Endodermal cell (in vitro differentiated cells): ENCODE data around the gene CWC25. TPM values are rescaled to one million over a fixed set of nuclear protein-coding genes. Genes with fewer than 3 reads are reported as not detected.

ENCODE experiments used
- DNase-seq: peaks from one replicate; pipeline ENCODE4 v3.0.0-alpha.2; 2017
- H3K27ac ChIP-seq: 2 replicates; pipeline ENCODE4 v1.5.1; 2013; ENCODE audit warnings: mild to moderate bottlenecking, low read depth, low read length, moderate library complexity
- H3K27me3 ChIP-seq: 2 replicates; pipeline ENCODE4 v1.6.1; 2013; ENCODE audit warnings: mild to moderate bottlenecking, low read length, moderate library complexity; ENCODE audit not compliant: insufficient read depth, control insufficient read depth, poor library complexity, severe bottlenecking
- H3K36me3 ChIP-seq: 2 replicates; pipeline ENCODE4 v1.7.0; 2013; ENCODE audit warnings: mild to moderate bottlenecking, low read length, moderate library complexity; ENCODE audit not compliant: control insufficient read depth, insufficient read depth
- H3K4me1 ChIP-seq: one replicate; pipeline ENCODE4 v1.7.0; 2013; ENCODE audit warnings: low read length; ENCODE audit not compliant: control insufficient read depth, insufficient read depth
- H3K4me3 ChIP-seq: 2 replicates; pipeline ENCODE4 v1.5.1; 2013; ENCODE audit warnings: mild to moderate bottlenecking, low read length, moderate library complexity
- H3K9ac ChIP-seq: 2 replicates; pipeline ENCODE4 v1.6.1; 2013; ENCODE audit warnings: mild to moderate bottlenecking, low read length, moderate library complexity; ENCODE audit not compliant: poor library complexity, severe bottlenecking; ENCODE audit errors: extremely low read depth
- H3K9me3 ChIP-seq: 2 replicates; pipeline ENCODE4 v1.6.1; 2013; ENCODE audit warnings: mild to moderate bottlenecking, low read length, moderate library complexity; ENCODE audit not compliant: control insufficient read depth
- H3K27ac Mint-ChIP-seq: 2 replicates; pipeline ENCODE4 v1.8.0; 2020; ENCODE audit warnings: mixed read lengths
- H3K27me3 Mint-ChIP-seq: 2 replicates; pipeline ENCODE4 v1.8.0; 2021; ENCODE audit warnings: mild to moderate bottlenecking, mixed read lengths; ENCODE audit not compliant: insufficient read depth
- H3K36me3 Mint-ChIP-seq: 2 replicates; pipeline ENCODE4 v1.8.0; 2020; ENCODE audit warnings: low read depth, mixed read lengths
- H3K4me1 Mint-ChIP-seq: 2 replicates; pipeline ENCODE4 v1.8.0; 2020; ENCODE audit warnings: mixed read lengths
- H3K4me3 Mint-ChIP-seq: 2 replicates; pipeline ENCODE4 v1.8.0; 2020; ENCODE audit warnings: mild to moderate bottlenecking, moderate library complexity, mixed read lengths
- H3K9me3 Mint-ChIP-seq: 2 replicates; pipeline ENCODE4 v1.8.0; 2020; ENCODE audit warnings: mild to moderate bottlenecking, mixed read lengths
- CTCF ChIP-seq: fragments of 200-600 bp; sonication (generic); conservative IDR thresholded peaks from 2 replicates; pipeline ENCODE4 v1.5.0; 2021; ENCODE audit warnings: antibody characterized with exemption, mild to moderate bottlenecking
- WGBS, 2 experiments: methylation state at CpG; one replicate each; pipeline versions ENCODE4 v1.1.5 to v1.1.7; 2013; ENCODE audit warnings: missing lambda C conversion rate in 2 of 2, mixed read lengths in 1 of 2; ENCODE audit not compliant: insufficient coverage in 1 of 2, insufficient read length in 1 of 2; 5-methylcytosine and 5-hydroxymethylcytosine counted together
- total RNA-seq, 2 donors: library from RNA; stranded (reverse); fragmentation: NEBNext Ultra II Directional in 1 of 2; extraction: Animal tissue kit (Norgen Biotek cat#: 25700) in 1 of 2; gene quantifications; 2 replicates in 1 of 2; 3 replicates in 1 of 2; pipeline ENCODE4 v1.2.1, GENCODE V29; 2021

Gene CWC25
- total RNA-seq, 2 donors from 2014 or later: 14.6 to 15.0 TPM

GRCh38 chr17:38798614-38799500 is 26.3 kb downstream of the CWC25 start:
- Histone ChIP-seq H3K9ac (peak overlapping the region; percentile 61), H3K36me3 (peaks cover 52% of the 10 kb centered on the region), H3K9me3 (no peaks in the 10 kb centered on the region), H3K27me3 (no peaks in the 10 kb centered on the region), H3K4me3 (peak overlapping the region; percentile 97), H3K4me1 (peaks cover 10% of the 10 kb centered on the region), H3K27ac (peak overlapping the region; percentile 76)
- 0 to 1% methylated on average over 24 to 47 of the region's 53 CpGs for WGBS, 2 experiments
- Mint-ChIP-seq H3K4me3 (peak overlapping the region; percentile 91), H3K36me3 (peaks cover 52% of the 10 kb centered on the region), H3K4me1 (peaks cover 31% of the 10 kb centered on the region), H3K27ac (peak overlapping the region; percentile 95), H3K27me3 (no peaks in the 10 kb centered on the region), H3K9me3 (peaks cover 1% of the 10 kb centered on the region)
- peak; percentile 21 for TF ChIP-seq CTCF
- DNase-seq: peak; percentile 79

DNA sequence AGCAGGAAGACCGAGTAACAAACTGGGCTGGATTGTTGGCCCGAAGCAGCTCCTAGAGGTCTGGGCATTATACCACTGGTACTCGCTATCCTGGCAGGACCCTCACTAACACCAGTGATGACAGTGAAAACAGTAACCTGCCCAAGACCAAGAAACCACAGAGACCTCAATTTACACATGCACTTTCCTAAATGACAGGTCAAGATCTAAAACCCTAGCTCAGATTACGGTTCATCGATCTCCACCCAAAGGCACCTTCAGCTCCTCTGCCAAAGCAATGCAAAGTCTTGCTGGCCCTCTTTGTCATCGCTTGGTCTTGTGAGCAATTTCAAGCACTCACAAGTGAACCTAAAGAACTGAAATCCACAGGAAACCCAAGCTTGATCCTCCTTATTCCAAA is 27.3 kb downstream of the CWC25 start:
- Histone ChIP-seq H3K9ac (no peak overlapping the region), H3K4me1 (peaks cover 10% of the 10 kb centered on the region), H3K4me3 (peak overlapping the region; percentile 97), H3K27me3 (no peaks in the 10 kb centered on the region), H3K9me3 (no peaks in the 10 kb centered on the region), H3K27ac (no peak overlapping the region), H3K36me3 (peaks cover 50% of the 10 kb centered on the region)
- peak overlapping the region; percentile 91 for H3K4me3 Mint-ChIP-seq
- H3K9me3 Mint-ChIP-seq: no peaks in the 10 kb centered on the region
- H3K4me1 Mint-ChIP-seq: peaks cover 35% of the 10 kb centered on the region
- no peaks in the 10 kb centered on the region for H3K27me3 Mint-ChIP-seq
- no peak for TF ChIP-seq CTCF
- 84 to 86% methylated on average over 5 to 6 of the region's 6 CpGs for WGBS, 2 experiments
- no peak for DNase-seq
- no peak overlapping the region for H3K27ac Mint-ChIP-seq
- peaks cover 47% of the 10 kb centered on the region for H3K36me3 Mint-ChIP-seq

DNA sequence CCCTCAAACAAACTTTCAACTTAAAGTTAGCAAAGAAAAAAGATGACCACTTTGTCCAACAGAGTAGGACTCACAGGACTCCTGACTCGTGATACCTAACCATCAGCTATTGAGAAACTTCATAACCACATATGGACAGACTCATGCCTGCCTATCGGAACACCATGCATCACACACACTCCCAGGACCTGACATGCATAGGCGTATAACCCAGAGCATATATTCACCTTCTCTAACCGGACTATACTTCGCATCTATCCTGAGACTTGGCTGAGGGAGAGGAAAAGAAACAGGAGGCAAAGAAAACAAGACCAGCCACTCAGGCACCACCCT is 28.0 kb downstream of the CWC25 start:
- Mint-ChIP-seq H3K27ac (peak overlapping the region; percentile 56), H3K27me3 (no peaks in the 10 kb centered on the region), H3K36me3 (peaks cover 46% of the 10 kb centered on the region), H3K4me1 (peaks cover 42% of the 10 kb centered on the region), H3K9me3 (no peaks in the 10 kb centered on the region), H3K4me3 (peak overlapping the region; percentile 91)
- H3K4me3 ChIP-seq: peak overlapping the region; percentile 97
- peaks cover 46% of the 10 kb centered on the region for H3K36me3 ChIP-seq
- H3K9ac ChIP-seq: no peak overlapping the region
- 80 to 93% methylated on average over 2 to 5 of the region's 5 CpGs for WGBS, 2 experiments
- H3K27me3 ChIP-seq: no peaks in the 10 kb centered on the region
- H3K27ac ChIP-seq: no peak overlapping the region
- peaks cover 10% of the 10 kb centered on the region for H3K4me1 ChIP-seq
- H3K9me3 ChIP-seq: no peaks in the 10 kb centered on the region
- DNase-seq: no peak
- TF ChIP-seq CTCF: no peak
